ENCODE measurements around the gene AGK. TPM values are rescaled to one million over a fixed set of nuclear protein-coding genes. Genes with fewer than 3 reads are reported as not detected.

The AGK gene
- total and polyA plus RNA-seq, 2 donors (not counting 1 experiment from before 2014, with no cell fraction given), result 12.8 to 26.1 TPM

- Histone ChIP-seq H3K4me2 (replicated peaks; ENCODE audit: low read depth, low read length, poor library complexity, severe bottlenecking) (no peak overlapping the region), H3K27ac (ENCODE audit: low read length in 2 of 2) (no peak overlapping the region), H3K4me1 (ENCODE audit: control insufficient read depth in 2 of 2, insufficient read depth in 2 of 2, low read length in 2 of 2) (no peaks in the 10 kb centered on the region), H2AFZ (ENCODE audit: insufficient read depth, low read depth, low read length, poor library complexity, severe bottlenecking) (no peak overlapping the region), H3K36me3 (replicated peaks in 1 of 2; ENCODE audit: control extremely low read depth in 1 of 2, control insufficient read depth in 1 of 2, extremely low read depth in 1 of 2, insufficient read depth in 2 of 2, low read length in 1 of 2) (no peaks in the 10 kb centered on the region), H3K27me3 (replicated peaks in 1 of 4; ENCODE audit: control extremely low read depth in 1 of 4, control insufficient read depth in 3 of 4, insufficient read depth in 4 of 4, low read length in 3 of 4) (peaks cover 0 to 5% (median 3%) of the 10 kb centered on the region in 4 experiments), H3K79me2 (ENCODE audit: control insufficient read depth, insufficient read depth, low read length) (no peaks in the 10 kb centered on the region), H3K9me3 (ENCODE audit: control extremely low read depth in 1 of 3, control insufficient read depth in 2 of 3, insufficient read depth in 1 of 3, low read length in 2 of 3) (no peaks in the 10 kb centered on the region), H3K9ac (ENCODE audit: low read length) (no peak overlapping the region), H3K4me3 (ENCODE audit: control extremely low read depth in 1 of 5, extremely low read depth in 1 of 5, insufficient read depth in 1 of 5, low read depth in 2 of 5, low read length in 4 of 5) (no peak overlapping the region), H4K20me1 (ENCODE audit: control insufficient read depth, insufficient read depth, low read length, poor library complexity, severe bottlenecking) (no peaks in the 10 kb centered on the region)
- no peak overlapping the region for H3K4me3 Mint-ChIP-seq
- DNase-seq, result no peak
- no CpG with 5 or more reads among the region's 3 CpGs for WGBS (ENCODE audit: insufficient coverage)
- H3K9me3 Mint-ChIP-seq (ENCODE audit: insufficient read depth), result no peaks in the 10 kb centered on the region
- H3K27me3 Mint-ChIP-seq, result peaks cover 31% of the 10 kb centered on the region
- no peak overlapping the region for H3K27ac Mint-ChIP-seq
- no peak for ATAC-seq (ENCODE audit: low read depth)
- no peaks in the 10 kb centered on the region for H3K4me1 Mint-ChIP-seq
- intact Hi-C loops (cut with micrococcal nuclease), result no loop called here
- TF ChIP-seq CTCF (IDR thresholded peaks at IDR 0.05), result no peak
- TF ChIP-seq EZH2 (IDR thresholded peaks at IDR 0.05; ENCODE audit: borderline replicate concordance, insufficient read depth, low read depth, low read length, poor library complexity, severe bottlenecking), result no peak
- ChIA-PET POLR2A (no interaction called here), CTCF (no interaction called here)
These were observed 22.8 kb upstream of the AGK start for GRCh38 chr7:141528399-141528798.

- CTCF ChIA-PET, result interaction anchor here (0.6 to 3.4 kb wide), 22 partner anchors 8 to 1056 kb away, joined by 3 to 15 read pairs (median 5); partner anchors contain the start of genes AGK and DENND11
- ATAC-seq (ENCODE audit: low read depth) (peak; percentile 63), DNase-seq (peak; percentile 67)
- Histone ChIP-seq H3K36me3 (replicated peaks in 1 of 2; ENCODE audit: control extremely low read depth in 1 of 2, control insufficient read depth in 1 of 2, extremely low read depth in 1 of 2, insufficient read depth in 2 of 2, low read length in 1 of 2) (no peaks in the 10 kb centered on the region), H3K4me2 (replicated peaks; ENCODE audit: low read depth, low read length, poor library complexity, severe bottlenecking) (no peak overlapping the region), H3K4me1 (ENCODE audit: control insufficient read depth in 2 of 2, insufficient read depth in 2 of 2, low read length in 2 of 2) (no peaks in the 10 kb centered on the region), H4K20me1 (ENCODE audit: control insufficient read depth, insufficient read depth, low read length, poor library complexity, severe bottlenecking) (no peaks in the 10 kb centered on the region), H3K4me3 (ENCODE audit: control extremely low read depth in 1 of 5, extremely low read depth in 1 of 5, insufficient read depth in 1 of 5, low read depth in 2 of 5, low read length in 4 of 5) (no peak overlapping the region), H3K27ac (ENCODE audit: low read length in 2 of 2) (no peak overlapping the region), H2AFZ (ENCODE audit: insufficient read depth, low read depth, low read length, poor library complexity, severe bottlenecking) (peak overlapping the region; percentile 56), H3K79me2 (ENCODE audit: control insufficient read depth, insufficient read depth, low read length) (no peaks in the 10 kb centered on the region), H3K27me3 (replicated peaks in 1 of 4; ENCODE audit: control extremely low read depth in 1 of 4, control insufficient read depth in 3 of 4, insufficient read depth in 4 of 4, low read length in 3 of 4) (peaks cover 0 to 16% (median 7%) of the 10 kb centered on the region in 4 experiments), H3K9ac (ENCODE audit: low read length) (no peak overlapping the region), H3K9me3 (ENCODE audit: control extremely low read depth in 1 of 3, control insufficient read depth in 2 of 3, insufficient read depth in 1 of 3, low read length in 2 of 3) (no peaks in the 10 kb centered on the region)
- Mint-ChIP-seq H3K27ac (no peak overlapping the region), H3K9me3 (ENCODE audit: insufficient read depth) (no peaks in the 10 kb centered on the region), H3K4me3 (no peak overlapping the region), H3K4me1 (no peaks in the 10 kb centered on the region), H3K27me3 (peaks cover 37% of the 10 kb centered on the region)
- intact Hi-C loops (cut with micrococcal nuclease), result loop anchor here (1.0 to 10.0 kb wide), 4 partner anchors 117 to 722 kb away; partner anchors contain the start of gene MRPS33
- POLR2A ChIA-PET, result no interaction called here
- 0% methylated on average over 2 of the region's 11 CpGs for WGBS (ENCODE audit: insufficient coverage)
- TF ChIP-seq CTCF (IDR thresholded peaks at IDR 0.05), result peak; percentile 95
- TF ChIP-seq EZH2 (IDR thresholded peaks at IDR 0.05; ENCODE audit: borderline replicate concordance, insufficient read depth, low read depth, low read length, poor library complexity, severe bottlenecking), result no peak
These were observed 17.9 kb upstream of the AGK start for GRCh38 chr7:141533149-141533949.
